Measurements from ENCODE around the gene ARMC12. TPM values are rescaled to one million over a fixed set of nuclear protein-coding genes. Genes with fewer than 3 reads are reported as not detected.

Gene ARMC12
- polyA plus RNA-seq, 1 of the 3 experiments (the other 2 are of a cell fraction), result 1.6 TPM

GRCh38 chr6:35698858-35699257, 38.0 kb upstream of the ARMC12 start:
- Histone ChIP-seq H3K4me3 (ENCODE audit: low read depth in 2 of 2, low read length in 1 of 2) (no peak overlapping the region), H3K4me1 (ENCODE audit: control insufficient read depth in 1 of 2, insufficient read depth in 2 of 2, low read depth in 1 of 2, low read length in 1 of 2) (no peaks in the 10 kb centered on the region), H3K27ac (ENCODE audit: low read depth in 2 of 2, low read length in 1 of 2) (no peak overlapping the region), H3K79me2 (ENCODE audit: insufficient read depth) (no peaks in the 10 kb centered on the region), H3K9me3 (0 out of 2 replicates have a peak, but pooled peaks cover 5% of the 10 kb centered on the region), H2AFZ (ENCODE audit: low read depth) (no peak overlapping the region), H4K20me1 (ENCODE audit: insufficient read depth) (no peaks in the 10 kb centered on the region), H3K36me3 (replicated peaks in 1 of 2; ENCODE audit: control insufficient read depth in 1 of 2, insufficient read depth in 2 of 2, low read length in 1 of 2) (no peaks in the 10 kb centered on the region), H3K9ac (no peak overlapping the region), H3K9me2 (no peaks in the 10 kb centered on the region), H3F3A (replicated peaks; ENCODE audit: insufficient read depth) (peaks cover 6% of the 10 kb centered on the region), H3K27me3 (ENCODE audit: insufficient read depth) (no peaks in the 10 kb centered on the region), H3K4me2 (no peak overlapping the region)
- TF ChIP-seq PBX3 (IDR thresholded peaks at IDR 0.05) (no peak), USF2 (IDR thresholded peaks at IDR 0.05; ENCODE audit: borderline replicate concordance, low read depth, low read length) (no peak), TCF12 (IDR thresholded peaks at IDR 0.05) (no peak), RAD21 (IDR thresholded peaks at IDR 0.05; ENCODE audit: low read length) (no peak)
- CTCF ChIA-PET, result no interaction called here
- 62% methylated on average over 2 of the region's 3 CpGs for WGBS (ENCODE audit: low lambda C conversion rate)
- POLR2A ChIA-PET, result no interaction called here
- DNase-seq, result no peak

- Histone ChIP-seq H3K79me2 (ENCODE audit: insufficient read depth) (no peaks in the 10 kb centered on the region), H3K9me2 (no peaks in the 10 kb centered on the region), H2AFZ (ENCODE audit: low read depth) (no peak overlapping the region), H3K36me3 (replicated peaks in 1 of 2; ENCODE audit: control insufficient read depth in 1 of 2, insufficient read depth in 2 of 2, low read length in 1 of 2) (no peaks in the 10 kb centered on the region), H3K27ac (ENCODE audit: low read depth in 2 of 2, low read length in 1 of 2) (no peak overlapping the region), H3K27me3 (ENCODE audit: insufficient read depth) (no peaks in the 10 kb centered on the region), H3K4me2 (no peak overlapping the region), H3K9ac (no peak overlapping the region), H4K20me1 (ENCODE audit: insufficient read depth) (no peaks in the 10 kb centered on the region), H3F3A (replicated peaks; ENCODE audit: insufficient read depth) (no peaks in the 10 kb centered on the region), H3K9me3 (no peaks in the 10 kb centered on the region), H3K4me1 (ENCODE audit: control insufficient read depth in 1 of 2, insufficient read depth in 2 of 2, low read depth in 1 of 2, low read length in 1 of 2) (no peaks in the 10 kb centered on the region), H3K4me3 (ENCODE audit: low read depth in 2 of 2, low read length in 1 of 2) (no peak overlapping the region)
- TF ChIP-seq SIN3A (IDR thresholded peaks at IDR 0.05; ENCODE audit: borderline replicate concordance, low read depth, low read length) (no peak), EP300 (IDR thresholded peaks at IDR 0.05; ENCODE audit: borderline replicate concordance in 1 of 2, low read depth in 1 of 2, low read length in 1 of 2) (no peak), RXRA (IDR thresholded peaks at IDR 0.05; ENCODE audit: borderline replicate concordance, low read depth) (no peak), NRF1 (IDR thresholded peaks at IDR 0.05; ENCODE audit: low read depth, low read length) (no peak), TAF1 (IDR thresholded peaks at IDR 0.05; ENCODE audit: borderline replicate concordance, low read depth, low read length) (no peak), JUND (IDR thresholded peaks at IDR 0.05) (no peak), PBX3 (IDR thresholded peaks at IDR 0.05) (no peak), CHD2 (IDR thresholded peaks at IDR 0.05; ENCODE audit: low read length, partially characterized antibody) (no peak), RCOR1 (IDR thresholded peaks at IDR 0.05; ENCODE audit: low read length) (no peak), MAX (IDR thresholded peaks at IDR 0.05; ENCODE audit: low read depth) (no peak), YY1 (IDR thresholded peaks at IDR 0.05; ENCODE audit: low read depth) (no peak), GATA2 (CRISPR knock-in tag; IDR thresholded peaks at IDR 0.05) (no peak), TEAD4 (IDR thresholded peaks at IDR 0.05; ENCODE audit: borderline replicate concordance, insufficient read depth) (no peak), USF2 (IDR thresholded peaks at IDR 0.05; ENCODE audit: borderline replicate concordance, low read depth, low read length) (no peak), MXI1 (IDR thresholded peaks at IDR 0.05; ENCODE audit: low read depth, low read length) (no peak), POLR2AphosphoS5 (IDR thresholded peaks at IDR 0.05; ENCODE audit: low read depth, low read length) (no peak), NFIC (IDR thresholded peaks at IDR 0.05; ENCODE audit: borderline replicate concordance) (no peak), ELF1 (IDR thresholded peaks at IDR 0.05) (no peak), RAD21 (IDR thresholded peaks at IDR 0.05; ENCODE audit: low read length) (no peak)
- no peak for DNase-seq
- ChIA-PET POLR2A (no interaction called here), CTCF (interaction anchor here (0.8 kb wide), 1 partner anchor 30 kb away, joined by 3 read pairs; no protein-coding TSS in a partner anchor)
These were observed 33.3 kb upstream of the ARMC12 start for GRCh38 chr6:35703554-35703953.
